Adrenal gland (tissue), 12 donors: ENCODE measurements around the gene PTPRO. TPM values are rescaled to one million over a fixed set of nuclear protein-coding genes. Genes with fewer than 3 reads are reported as not detected.

Experiments
- DNase-seq, 7 donors: peaks; one replicate each; pipeline ENCODE4 v3.0.0-alpha.2; 2019 to 2020
- H3K27ac ChIP-seq, 5 donors: fragments of 200-600 bp; sonication (generic) in 4 of 5; 1 replicate in 3 of 5; 2 replicates in 2 of 5; pipeline versions ENCODE4 v1.5.1 to v1.8.0; 2016 to 2020; ENCODE audit warnings: mild to moderate bottlenecking in 1 of 5
- H3K27me3 ChIP-seq: fragments of 200-600 bp; 2 replicates; pipeline ENCODE4 v1.8.0; 2021
- H3K36me3 ChIP-seq, 2 donors: fragments of 200-600 bp; replicated peaks in 1 of 2; 1 replicate in 1 of 2; 2 replicates in 1 of 2; pipeline versions ENCODE4 v1.5.1 to v1.8.0; 2018 to 2022
- H3K4me1 ChIP-seq, 2 donors: fragments of 200-600 bp; replicated peaks in 1 of 2; 1 replicate in 1 of 2; 2 replicates in 1 of 2; pipeline versions ENCODE4 v1.5.1 to v1.8.0; 2018 to 2021
- H3K4me3 ChIP-seq, 4 donors: fragments of 200-600 bp; sonication (generic) in 3 of 4; one replicate each; pipeline ENCODE4 v1.5.1; 2016 to 2018
- H3K9me3 ChIP-seq, 3 donors: fragments of 200-600 bp; sonication (generic) in 1 of 3; replicated peaks in 1 of 3; 1 replicate in 2 of 3; 2 replicates in 1 of 3; pipeline versions ENCODE4 v1.5.1 to v1.8.0; 2016 to 2021
- POLR2A ChIP-seq, 2 donors: fragments of 450-650 bp; IDR thresholded peaks; one replicate each; pipeline ENCODE4 v1.6.1; 2017; ENCODE audit warnings: antibody characterized with exemption in 2 of 2, mild to moderate bottlenecking in 2 of 2, moderate library complexity in 1 of 2
- WGBS, 4 donors: extraction: QIAGEN DNeasy Blood & Tissue Kit in 2 of 4; methylation state at CpG; one replicate each; pipeline versions ENCODE4 v1.1.5 to v1.1.7; 2013 to 2017; 5-methylcytosine and 5-hydroxymethylcytosine counted together
- intact Hi-C, 2 donors: fragments of 100-400 bp; cut with DNase I; formaldehyde crosslinking; loops; one replicate each; pipeline versions ENCODE4 v1.14.1 to v1.15.0; 2022 to 2023
- polyA plus RNA-seq, 3 donors: library from polyadenylated mRNA; stranded (reverse); fragments of 200-250 nt in 2 of 3; fragments of 350-450 nt in 1 of 3; fragmentation: Illumina TruSeq in 1 of 3; extraction: RNeasy Lipid Tissue Mini Kit (QIAGEN cat#74804) in 1 of 3; gene quantifications; one replicate each; pipeline ENCODE4 v1.2.3, GENCODE V29; 2013 to 2014
- total RNA-seq, 9 donors: library from RNA; depleted of rRNA in 4 of 9; stranded (reverse); fragments of >200 nt in 4 of 9; fragments of 120-200 nt in 1 of 9; fragmentation: NEBNext Ultra II Directional in 1 of 9; extraction: Animal tissue kit (Norgen Biotek cat#: 25700) in 1 of 9; gene quantifications; one replicate each; pipeline versions ENCODE4 v1.1.0 to v1.2.4, GENCODE V29; 2013 to 2023
- TF ChIP-seq, protein P1 (sequence below), 6 experiments: fragments of 450-650 bp in 4 of 6; fragments of 200-600 bp in 2 of 6; sonication (generic) in 1 of 6; IDR thresholded peaks; 1 replicate in 5 of 6; 2 replicates in 1 of 6; pipeline versions ENCODE4 v1.5.1 to v1.8.0; 2016 to 2021; ENCODE audit warnings: antibody characterized with exemption in 6 of 6, mild to moderate bottlenecking in 2 of 6, moderate library complexity in 1 of 6
- donor health status: healthy with polysubstance abuse.
- donor health status: Bipolar disorder and iron deficiency.
- donor health status: DM: yes; HTN: yes; CAD: no.
- donor health status: DM: no; HTN: no; CAD: no.
- donor health status: DM: no; HTN: no; CAD: no.
- donor health status: DM: yes; HTN: yes; CAD: no.

Gene PTPRO
- total and polyA plus RNA-seq, 12 donors = 0.36 to 11.5 (median 2.6) TPM

GRCh38 chr12:15558915-15559528 is 236.7 kb downstream of the PTPRO start:
- intact Hi-C loops = no loop called here
- Histone ChIP-seq H3K36me3 (no peaks in the 10 kb centered on the region), H3K9me3 (no peaks in the 10 kb centered on the region), H3K4me3 (no peak overlapping the region), H3K4me1 (no peaks in the 10 kb centered on the region), H3K27ac (no peak overlapping the region), H3K27me3 (no peaks in the 10 kb centered on the region)
- DNase-seq = no peak
- TF ChIP-seq, protein P1, sequence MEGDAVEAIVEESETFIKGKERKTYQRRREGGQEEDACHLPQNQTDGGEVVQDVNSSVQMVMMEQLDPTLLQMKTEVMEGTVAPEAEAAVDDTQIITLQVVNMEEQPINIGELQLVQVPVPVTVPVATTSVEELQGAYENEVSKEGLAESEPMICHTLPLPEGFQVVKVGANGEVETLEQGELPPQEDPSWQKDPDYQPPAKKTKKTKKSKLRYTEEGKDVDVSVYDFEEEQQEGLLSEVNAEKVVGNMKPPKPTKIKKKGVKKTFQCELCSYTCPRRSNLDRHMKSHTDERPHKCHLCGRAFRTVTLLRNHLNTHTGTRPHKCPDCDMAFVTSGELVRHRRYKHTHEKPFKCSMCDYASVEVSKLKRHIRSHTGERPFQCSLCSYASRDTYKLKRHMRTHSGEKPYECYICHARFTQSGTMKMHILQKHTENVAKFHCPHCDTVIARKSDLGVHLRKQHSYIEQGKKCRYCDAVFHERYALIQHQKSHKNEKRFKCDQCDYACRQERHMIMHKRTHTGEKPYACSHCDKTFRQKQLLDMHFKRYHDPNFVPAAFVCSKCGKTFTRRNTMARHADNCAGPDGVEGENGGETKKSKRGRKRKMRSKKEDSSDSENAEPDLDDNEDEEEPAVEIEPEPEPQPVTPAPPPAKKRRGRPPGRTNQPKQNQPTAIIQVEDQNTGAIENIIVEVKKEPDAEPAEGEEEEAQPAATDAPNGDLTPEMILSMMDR (IDR thresholded peaks at IDR 0.05) = no peak
- TF ChIP-seq POLR2A (IDR thresholded peaks at IDR 0.05) = no peak
- 62 to 69% (median 66%) methylated on average over 2 of the region's 2 CpGs for WGBS, 4 donors

- H3K27ac ChIP-seq = no peak overlapping the region
- no peaks in the 10 kb centered on the region for H3K9me3 ChIP-seq
- no peaks in the 10 kb centered on the region for H3K36me3 ChIP-seq
- H3K27me3 ChIP-seq = no peaks in the 10 kb centered on the region
- H3K4me1 ChIP-seq = no peaks in the 10 kb centered on the region
- no peak overlapping the region for H3K4me3 ChIP-seq
- TF ChIP-seq, protein P1 (IDR thresholded peaks at IDR 0.05) = no peak
- TF ChIP-seq POLR2A (IDR thresholded peaks at IDR 0.05) = no peak
- intact Hi-C loops = loop anchor here in 1 of 2 donors (5.0 kb wide), 1 partner anchor 274 kb away; no protein-coding TSS in a partner anchor
- DNase-seq = no peak
- WGBS, 4 donors = 85 to 100% (median 88%) methylated on average over 1 of the region's 1 CpG
These were observed 239.1 kb downstream of the PTPRO start for GRCh38 chr12:15561396-15561795.

DNA sequence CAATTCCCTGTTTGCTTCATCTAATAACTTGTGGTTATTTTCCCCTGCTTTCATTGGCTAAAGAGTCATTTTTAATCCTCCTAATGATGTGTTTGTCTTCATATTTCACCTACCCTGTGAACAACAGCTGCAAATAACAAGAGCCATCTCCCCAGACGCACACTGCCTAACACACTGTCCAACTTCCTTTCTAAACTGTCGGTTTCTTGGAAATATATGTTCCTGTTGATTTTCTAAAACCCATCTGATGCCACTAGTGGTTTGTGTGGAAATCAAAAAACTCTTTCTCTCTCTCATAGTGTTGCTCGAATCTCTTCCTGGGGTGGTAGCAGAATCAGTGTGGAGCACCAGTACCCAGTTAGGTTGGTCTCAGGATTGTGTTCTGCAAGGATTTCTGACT is 240.0 kb downstream of the PTPRO start:
- Histone ChIP-seq H3K4me3 (no peak overlapping the region), H3K27ac (peak overlapping the region in 1 of 5 donors; percentile 4), H3K4me1 (no peaks in the 10 kb centered on the region), H3K36me3 (no peaks in the 10 kb centered on the region), H3K9me3 (no peaks in the 10 kb centered on the region), H3K27me3 (no peaks in the 10 kb centered on the region)
- DNase-seq = no peak
- TF ChIP-seq POLR2A (IDR thresholded peaks at IDR 0.05) = no peak
- TF ChIP-seq, protein P1 (IDR thresholded peaks at IDR 0.05) = no peak
- 61 to 67% (median 65%) methylated on average over 3 of the region's 3 CpGs for WGBS, 4 donors
- intact Hi-C loops = loop anchor here in 1 of 2 donors (5.0 kb wide), 1 partner anchor 275 kb away; no protein-coding TSS in a partner anchor

GRCh38 chr12:15563663-15564062 is 241.4 kb downstream of the PTPRO start:
- 29 to 52% (median 41%) methylated on average over 5 of the region's 5 CpGs for WGBS, 4 donors
- Histone ChIP-seq H3K9me3 (no peaks in the 10 kb centered on the region), H3K27me3 (no peaks in the 10 kb centered on the region), H3K36me3 (no peaks in the 10 kb centered on the region), H3K4me3 (peak overlapping the region in 1 of 4 donors; percentile 29), H3K27ac (peak overlapping the region in 3 of 5 donors; percentile 30 to 69 (median 53)), H3K4me1 (no peaks in the 10 kb centered on the region)
- DNase-seq = peak in 1 of 7 donors; percentile 18
- no peak for TF ChIP-seq POLR2A (IDR thresholded peaks at IDR 0.05)
- TF ChIP-seq, protein P1 (IDR thresholded peaks at IDR 0.05) = no peak
- intact Hi-C loops = loop anchor here in 1 of 2 donors (5.0 kb wide), 1 partner anchor 276 kb away; no protein-coding TSS in a partner anchor
